ENCODE data around the gene NRXN3.
A peak's percentile ranks its signal among the peaks of the same experiment; 100 is the strongest.

Gene NRXN3

GRCh38 chr14:78902010-78902623 lies 731.9 kb downstream of the NRXN3 start:
- FAIRE-seq (no peak), DNase-seq (ENCODE audit: low spot score) (peak; percentile 32)

DNA sequence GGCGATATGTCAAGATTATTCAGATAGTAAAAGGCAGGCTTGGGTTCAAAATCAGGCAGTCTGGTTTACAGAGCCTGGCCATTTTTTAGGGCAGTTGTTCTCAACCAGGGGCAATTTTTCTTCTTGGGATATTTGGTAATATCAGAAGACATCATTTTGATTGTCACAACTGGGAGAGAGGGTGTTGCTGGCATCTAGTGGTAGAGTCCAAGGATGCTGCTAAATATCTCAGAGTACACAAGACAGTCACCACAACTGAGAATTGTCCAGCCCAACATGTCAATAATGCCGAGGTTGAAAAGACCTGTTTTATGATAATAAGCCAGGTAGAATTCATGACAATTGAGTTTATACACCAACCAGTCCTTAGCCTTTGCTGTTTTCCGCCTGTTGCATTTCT lies 733.9 kb downstream of the NRXN3 start:
- FAIRE-seq (no peak), DNase-seq (ENCODE audit: low spot score) (peak; percentile 23)

GRCh38 chr14:78917462-78917861 lies 747.3 kb downstream of the NRXN3 start:
- DNase-seq (ENCODE audit: low spot score) (no peak), FAIRE-seq (no peak)

DNA sequence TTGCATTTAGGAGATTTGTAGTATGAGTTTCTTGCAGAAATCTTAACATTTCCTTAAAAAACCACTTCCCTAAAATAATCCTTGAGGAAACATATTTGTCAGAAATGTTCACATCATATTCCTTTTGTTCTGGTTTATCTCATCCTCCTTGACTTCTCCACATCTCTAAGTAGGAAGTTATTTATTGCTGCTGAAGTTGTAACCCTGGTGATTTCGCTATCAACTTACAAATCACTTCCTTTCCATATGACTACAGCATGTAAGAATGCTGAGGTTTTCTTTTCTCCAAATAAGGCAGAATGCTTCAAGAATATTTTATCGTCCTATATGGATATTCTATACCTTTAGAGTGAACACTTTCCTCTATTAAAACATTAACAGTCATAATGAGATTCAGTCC lies 751.7 kb downstream of the NRXN3 start:
- DNase-seq (ENCODE audit: low spot score) = no peak
- no peak for FAIRE-seq

DNA sequence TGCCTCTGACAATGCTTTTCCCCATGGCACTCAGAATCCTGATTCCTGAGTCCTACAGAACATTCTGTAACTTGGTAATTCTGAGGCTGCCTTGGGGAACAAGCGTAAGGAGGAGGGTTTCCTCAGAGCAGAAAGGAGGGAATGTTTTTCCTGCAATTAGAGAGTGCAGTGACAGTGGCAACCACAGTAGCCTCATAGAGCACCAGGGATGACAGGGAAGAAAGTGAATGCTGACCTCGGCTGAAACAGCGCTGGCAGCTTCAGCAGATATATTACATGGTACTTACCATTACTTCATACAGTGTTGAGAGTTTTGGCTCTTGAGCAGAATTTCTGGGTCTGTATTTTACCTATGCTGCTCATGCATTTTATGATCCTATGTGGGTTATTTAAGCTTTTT lies 757.1 kb downstream of the NRXN3 start:
- DNase-seq (ENCODE audit: low spot score) (no peak), FAIRE-seq (no peak)

DNA sequence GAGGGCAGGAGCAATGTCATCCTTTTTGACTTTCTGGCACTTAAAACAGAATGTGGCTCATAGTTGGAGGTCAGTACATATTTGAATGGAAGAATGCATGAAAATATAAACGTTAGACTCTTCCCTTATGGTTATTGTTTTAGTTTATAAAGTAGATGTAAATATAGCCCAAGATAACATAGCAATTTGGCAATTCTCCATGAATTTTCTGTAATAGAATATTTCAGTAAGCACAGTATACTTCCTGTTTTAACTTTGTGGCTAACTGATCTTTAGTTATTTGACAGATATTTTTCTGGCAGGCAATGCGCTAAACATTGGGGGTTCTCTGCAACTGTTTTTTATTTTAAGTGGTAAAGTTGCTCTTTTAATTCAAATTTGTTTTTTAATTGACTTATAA lies 763.0 kb downstream of the NRXN3 start:
- FAIRE-seq (no peak), DNase-seq (ENCODE audit: low spot score) (no peak)

DNA sequence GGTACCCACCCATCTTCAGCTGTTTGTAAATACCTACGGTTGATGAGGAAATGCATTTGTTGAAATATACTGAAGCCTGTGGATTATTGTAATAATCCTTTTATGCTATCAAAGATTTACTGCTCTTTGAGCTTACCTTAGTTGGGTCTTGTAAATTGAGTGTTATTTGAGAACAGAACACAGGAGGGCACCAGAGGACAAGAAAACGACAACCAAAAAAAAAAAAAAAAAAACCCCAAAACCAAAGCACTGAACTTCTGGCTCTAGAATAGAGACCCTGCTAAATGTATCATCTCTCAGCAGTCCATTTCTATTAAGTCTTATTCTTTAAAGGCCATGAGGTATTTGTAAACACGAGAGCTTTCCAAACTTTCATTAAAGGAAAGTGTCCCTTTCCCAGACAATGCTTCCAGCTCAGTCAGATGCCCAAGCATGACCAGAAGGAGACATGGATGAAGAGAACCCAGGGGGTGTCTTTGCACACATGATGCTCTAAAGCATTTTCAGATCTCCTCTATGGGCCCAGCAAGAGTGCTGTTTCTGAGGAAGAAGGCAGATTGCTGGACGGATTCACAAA lies 763.9 kb downstream of the NRXN3 start:
- no peak for FAIRE-seq
- peak; percentile 50 for DNase-seq (ENCODE audit: low spot score)

GRCh38 chr14:78946949-78947348 lies 776.8 kb downstream of the NRXN3 start:
- FAIRE-seq = no peak
- DNase-seq (ENCODE audit: low spot score) = no peak

DNA sequence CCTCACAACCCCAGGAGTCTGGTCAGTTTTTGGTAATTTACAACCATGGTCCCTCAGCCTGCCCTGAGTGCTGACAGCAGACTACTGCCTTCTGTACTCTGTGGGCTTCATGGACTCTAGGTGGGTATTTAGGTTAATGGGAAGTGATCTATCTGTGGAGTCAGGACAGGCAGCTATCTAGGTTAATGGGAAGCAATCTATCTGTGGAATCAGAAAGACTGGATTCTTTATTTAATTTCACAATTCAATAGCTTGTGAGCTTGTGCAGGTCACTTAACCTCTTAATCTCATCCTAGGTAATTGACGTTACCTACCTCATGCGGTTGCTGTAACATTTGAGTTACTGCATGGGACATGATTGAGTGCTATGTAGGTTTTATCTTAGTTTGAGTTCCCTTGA lies 777.5 kb downstream of the NRXN3 start:
- DNase-seq (ENCODE audit: low spot score) (no peak), FAIRE-seq (no peak)

DNA sequence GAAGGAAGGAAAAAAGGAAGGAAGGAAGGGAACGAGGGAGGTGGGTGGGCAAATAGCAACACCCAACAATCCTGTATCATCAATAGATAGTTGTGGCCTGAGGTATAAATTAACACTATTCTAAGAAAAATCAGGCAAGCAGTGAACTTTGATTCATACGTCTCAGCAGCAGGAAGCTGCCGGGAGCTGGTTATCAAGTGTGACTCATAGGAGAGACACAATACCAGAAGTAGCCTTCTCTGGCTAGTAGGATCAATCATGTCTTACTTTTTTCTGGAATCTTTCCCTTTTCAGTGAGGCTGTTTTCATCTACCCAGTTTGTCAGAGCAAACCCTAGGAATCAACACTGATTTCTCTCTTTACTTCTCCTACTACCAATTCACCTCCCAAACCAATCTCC lies 780.5 kb downstream of the NRXN3 start:
- DNase-seq (ENCODE audit: low spot score) (peak; percentile 52), FAIRE-seq (no peak)

DNA sequence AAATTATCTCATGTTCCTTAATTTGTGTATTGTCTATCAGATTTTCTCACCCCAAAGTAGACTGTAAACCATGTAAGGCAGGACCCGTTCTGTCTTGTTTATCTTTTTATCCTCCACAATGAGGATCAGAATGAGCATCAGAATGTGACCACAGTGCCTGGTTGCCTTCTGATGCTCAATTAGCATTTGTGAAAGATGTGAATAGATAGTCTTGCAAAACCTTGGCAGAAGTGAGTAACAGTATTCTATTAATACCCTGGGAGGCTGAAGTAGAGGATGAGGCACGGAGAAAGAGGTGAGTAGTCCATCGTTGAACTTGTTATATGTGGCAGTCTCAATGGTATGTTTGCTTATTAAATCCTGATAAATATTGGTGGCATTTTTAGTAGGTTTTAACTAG lies 781.4 kb downstream of the NRXN3 start:
- no peak for FAIRE-seq
- DNase-seq (ENCODE audit: low spot score) = no peak

DNA sequence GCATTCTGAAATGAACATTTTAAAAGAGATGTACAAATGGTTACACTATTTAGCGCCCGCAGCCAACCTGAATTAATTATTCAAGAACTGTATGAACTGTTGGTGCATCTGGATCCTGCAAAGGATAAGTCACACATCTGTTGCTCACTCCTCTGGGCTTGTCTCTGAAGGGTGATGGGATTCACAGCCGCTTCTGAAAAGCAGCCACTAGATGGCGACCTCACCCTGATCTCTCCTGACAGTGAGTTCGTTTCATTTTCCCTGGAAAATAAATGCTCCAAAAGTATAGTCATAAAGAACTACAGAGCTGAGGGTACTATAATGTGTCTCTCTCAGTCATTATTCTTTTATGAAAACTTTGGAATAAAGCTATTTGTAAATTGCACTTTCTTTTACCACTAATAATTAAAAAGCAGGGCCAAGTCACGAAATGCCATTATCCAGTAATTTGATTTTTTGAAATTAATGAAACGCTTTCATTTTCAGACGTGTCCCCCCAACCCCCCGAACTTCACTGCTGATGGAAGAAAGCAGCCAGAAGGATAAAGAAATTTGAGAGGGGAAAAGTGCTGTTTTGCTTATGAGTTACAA lies 789.6 kb downstream of the NRXN3 start:
- DNase-seq (ENCODE audit: low spot score) = peak; percentile 70
- no peak for FAIRE-seq

GRCh38 chr14:78967111-78967809 lies 797.1 kb downstream of the NRXN3 start:
- peak; percentile 14 for DNase-seq (ENCODE audit: low spot score)
- FAIRE-seq = peak; percentile 9

- DNase-seq (ENCODE audit: low spot score) (no peak), FAIRE-seq (peak; percentile 68)
Measured at GRCh38 chr14:78968265-78968664, 798.1 kb downstream of the NRXN3 start.

DNA sequence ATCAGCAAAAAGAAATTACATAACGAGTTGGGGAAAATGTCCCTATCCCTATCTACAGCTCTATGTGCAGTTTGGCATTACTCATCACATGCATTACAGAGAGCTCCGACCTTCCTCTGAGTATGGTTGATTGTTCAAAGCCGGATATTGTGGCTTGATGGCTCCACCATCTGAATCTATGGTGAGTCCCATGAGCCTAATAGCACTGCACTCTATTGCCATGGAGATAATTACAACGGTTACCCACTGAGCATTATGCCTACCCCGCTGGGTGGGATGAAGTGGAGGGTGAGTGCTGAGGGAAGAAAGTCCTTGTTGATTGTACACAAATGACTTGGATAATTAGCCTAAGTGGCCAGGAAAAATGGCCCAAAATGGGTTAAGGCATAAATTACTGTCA lies 800.5 kb downstream of the NRXN3 start:
- DNase-seq (ENCODE audit: low spot score) (no peak), FAIRE-seq (no peak)

DNA sequence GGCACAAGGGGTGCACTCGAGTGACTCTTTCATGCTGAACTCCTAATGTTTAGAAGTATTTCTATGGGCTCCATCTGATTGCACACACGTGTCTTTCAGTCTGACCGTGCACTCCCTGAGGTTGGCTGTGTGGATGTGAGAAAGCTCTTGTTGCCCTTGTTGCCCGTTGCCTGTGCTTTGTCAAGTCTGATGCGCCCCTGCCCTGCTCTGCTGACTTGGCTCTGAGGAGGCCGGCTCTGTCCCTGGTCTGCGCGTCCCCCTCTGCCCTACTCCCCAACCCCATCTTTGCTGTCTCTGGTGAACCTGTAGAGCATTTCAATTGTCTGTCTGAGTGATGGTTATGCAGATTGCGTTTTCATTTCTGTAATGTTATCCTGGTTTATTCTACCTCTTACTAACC lies 802.3 kb downstream of the NRXN3 start:
- FAIRE-seq (no peak), DNase-seq (ENCODE audit: low spot score) (no peak)

DNA sequence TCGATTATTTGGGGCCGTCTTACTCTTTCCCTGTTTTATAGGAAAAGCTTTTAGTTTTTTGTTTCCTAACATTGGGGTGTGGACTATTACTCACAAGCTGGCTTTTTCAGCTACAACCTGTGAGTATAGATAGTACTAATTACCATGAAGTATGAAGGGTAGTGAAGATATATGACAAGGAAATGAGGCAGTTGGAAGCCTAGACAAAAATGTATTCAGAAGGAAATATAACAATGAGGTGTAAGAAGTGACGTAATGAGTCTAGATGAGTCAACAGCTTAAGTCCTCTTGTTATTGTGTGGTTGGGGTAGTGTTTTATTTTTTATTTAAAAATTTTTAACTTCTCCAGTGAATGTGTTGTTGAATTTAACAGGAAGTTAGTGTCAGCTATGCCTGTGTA lies 804.5 kb downstream of the NRXN3 start:
- FAIRE-seq (no peak), DNase-seq (ENCODE audit: low spot score) (no peak)

GRCh38 chr14:78975734-78976133 lies 805.6 kb downstream of the NRXN3 start:
- no peak for DNase-seq (ENCODE audit: low spot score)
- no peak for FAIRE-seq

DNA sequence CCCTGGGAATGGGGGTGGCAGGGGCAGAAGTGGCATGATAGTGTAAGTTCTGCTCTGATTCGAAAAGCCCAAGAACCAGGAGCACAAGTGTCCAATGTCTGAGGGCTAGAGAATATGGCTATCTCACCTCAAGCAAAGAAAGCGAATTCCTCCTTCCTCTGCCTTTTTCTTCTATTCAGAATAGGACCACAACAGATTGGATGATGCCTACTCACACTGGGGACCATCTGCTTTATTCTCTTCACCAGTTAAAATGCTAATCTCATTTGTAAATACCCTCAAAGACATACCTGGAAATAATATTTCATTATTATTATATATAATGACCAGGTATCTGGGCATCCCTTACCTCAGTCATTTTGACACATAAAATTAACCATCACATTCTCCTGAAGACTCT lies 808.7 kb downstream of the NRXN3 start:
- FAIRE-seq (no peak), DNase-seq (ENCODE audit: low spot score) (no peak)

DNA sequence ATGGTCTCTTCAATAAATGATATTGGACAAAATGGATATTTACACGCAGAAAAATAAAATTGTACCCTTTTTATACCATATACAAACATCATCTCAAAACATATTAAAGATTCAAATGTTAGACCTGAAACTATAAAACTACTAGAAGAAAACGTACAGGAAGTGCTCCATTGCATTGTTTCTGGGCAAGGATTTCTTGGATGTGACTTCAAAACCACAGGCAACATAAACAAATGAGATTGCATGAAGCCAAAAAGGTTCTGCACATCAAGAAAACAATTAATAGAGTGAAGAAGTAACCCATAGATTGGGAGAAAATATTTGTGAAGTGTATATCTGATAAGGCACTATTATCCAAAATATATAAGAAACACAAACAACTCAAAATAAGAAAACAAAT lies 812.4 kb downstream of the NRXN3 start:
- FAIRE-seq = no peak
- DNase-seq (ENCODE audit: low spot score) = no peak

- DNase-seq (ENCODE audit: low spot score) (no peak), FAIRE-seq (no peak)
Measured at GRCh38 chr14:78983126-78983525, 813.0 kb downstream of the NRXN3 start.

DNA sequence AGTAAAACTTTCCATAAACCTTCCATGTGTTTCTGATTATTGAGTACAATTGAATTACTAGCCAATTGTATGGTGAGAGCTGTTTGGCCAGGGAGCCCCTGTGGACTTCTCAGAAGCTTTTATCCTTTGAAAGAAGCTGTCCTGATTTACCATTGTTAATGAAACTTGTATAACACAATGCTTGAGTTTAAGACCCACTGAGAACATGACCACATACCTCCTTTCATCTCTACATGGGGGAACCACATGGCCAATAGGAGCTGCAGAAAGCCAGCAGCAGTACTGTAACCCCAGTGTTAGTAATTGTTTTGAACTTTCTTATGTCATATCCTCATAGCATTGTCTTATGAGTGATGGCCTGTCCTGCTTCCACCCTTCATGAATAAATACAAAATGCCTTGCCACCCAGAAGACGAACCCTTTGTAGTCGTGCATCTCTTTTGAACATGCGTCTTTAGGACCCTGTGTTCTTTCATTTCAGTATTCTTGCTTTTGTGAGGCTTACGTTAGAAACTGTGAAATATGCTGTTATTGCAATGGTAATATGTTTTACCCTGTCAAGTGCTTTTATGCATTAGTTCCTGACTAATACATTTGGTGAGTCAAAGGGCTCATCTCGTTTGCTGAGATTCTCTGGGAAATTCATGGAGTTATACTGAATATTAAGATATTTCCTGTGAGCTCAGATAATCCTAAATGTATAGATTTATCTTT lies 815.7 kb downstream of the NRXN3 start:
- DNase-seq (ENCODE audit: low spot score) = no peak

More for the DNA sequence above, 815.7 kb downstream of the NRXN3 start:
- no peak for FAIRE-seq

All from urothelium cell line (cell line).